Vagina (tissue), 2 donors: Measurements from ENCODE around the gene C9orf78. TPM values are rescaled to one million over a fixed set of nuclear protein-coding genes. Genes with fewer than 3 reads are reported as not detected.
"Not testable (repeated sequence)": the region's sequence is repeated elsewhere in the genome, so short reads cannot be mapped to it uniquely, and the experiment has no call there.

Experiments
- DNase-seq, 2 donors: peaks; one replicate each; pipeline ENCODE4 v3.0.0-alpha.2; 2017; ENCODE audit errors: extremely low spot score in 2 of 2
- H3K27ac ChIP-seq: fragments of 200-600 bp; sonication (generic); one replicate; pipeline ENCODE4 v1.5.1; 2019
- H3K27me3 ChIP-seq: fragments of 200-600 bp; sonication (generic); one replicate; pipeline ENCODE4 v1.5.1; 2019
- H3K36me3 ChIP-seq, 2 donors: fragments of 200-600 bp; sonication (generic); one replicate each; pipeline ENCODE4 v1.5.1; 2017 to 2019
- H3K4me1 ChIP-seq: fragments of 200-600 bp; sonication (generic); one replicate; pipeline ENCODE4 v1.5.1; 2019
- H3K4me3 ChIP-seq, 2 donors: fragments of 200-600 bp; sonication (generic); 1 replicate in 1 of 2; 2 replicates in 1 of 2; pipeline ENCODE4 v1.5.1; 2016 to 2019
- H3K9me3 ChIP-seq: fragments of 200-600 bp; sonication (generic); one replicate; pipeline ENCODE4 v1.5.1; 2019
- POLR2A ChIP-seq, 2 donors: fragments of 450-650 bp; IDR thresholded peaks; one replicate each; pipeline ENCODE4 v1.6.1; 2017; ENCODE audit warnings: antibody characterized with exemption in 2 of 2, mild to moderate bottlenecking in 2 of 2, moderate library complexity in 2 of 2
- POLR2AphosphoS5 ChIP-seq, 2 donors: sonication (generic); formaldehyde crosslinking; IDR thresholded peaks; one replicate each; pipeline ENCODE4 v1.9.0; 2017; ENCODE audit warnings: antibody characterized with exemption in 2 of 2, mild to moderate bottlenecking in 2 of 2, low read depth in 1 of 2; ENCODE audit not compliant: insufficient read depth in 1 of 2
- intact Hi-C: fragments of 100-400 bp; cut with DNase I; formaldehyde crosslinking; loops from one replicate; pipeline ENCODE4 v1.15.1; 2023
- total RNA-seq: library from RNA; depleted of rRNA; stranded (reverse); fragments of >200 nt; gene quantifications from one replicate; pipeline ENCODE4 v1.2.3, GENCODE V29; 2016
- TF ChIP-seq, protein P1 (sequence below), 3 experiments: fragments of 450-650 bp in 2 of 3; fragments of 200-600 bp in 1 of 3; sonication (generic) in 1 of 3; IDR thresholded peaks; one replicate each; pipeline ENCODE4 v1.5.1; 2017 to 2019; ENCODE audit warnings: antibody characterized with exemption in 3 of 3, mild to moderate bottlenecking in 2 of 3, moderate library complexity in 2 of 3

The C9orf78 gene
- total RNA-seq, 1 donor from 2014 or later = 36.6 TPM

DNA sequence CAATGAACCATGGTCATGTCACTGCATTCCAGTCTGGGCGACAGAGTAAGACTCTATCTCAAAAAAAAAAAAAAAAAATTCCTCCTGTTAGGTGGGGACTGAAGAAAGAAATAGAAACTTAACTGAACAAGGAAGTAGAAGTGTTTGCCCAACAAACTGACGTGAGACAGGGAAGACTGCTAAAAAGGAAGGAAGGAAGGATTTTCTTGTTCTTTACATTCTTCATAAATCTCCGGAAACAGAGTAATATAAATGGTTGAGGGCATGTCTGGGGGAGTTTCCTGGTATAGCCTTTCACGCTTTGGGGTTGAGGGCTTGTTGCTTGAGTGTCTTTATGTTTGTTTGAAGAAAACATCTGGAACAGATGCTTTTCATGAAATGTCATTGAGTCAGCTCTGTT lies 29.0 kb downstream of the C9orf78 start:
- Histone ChIP-seq H3K36me3 (peaks cover 0 to 31% of the 10 kb centered on the region in 2 donors), H3K4me1 (peaks cover 10% of the 10 kb centered on the region), H3K27me3 (no peaks in the 10 kb centered on the region), H3K4me3 (no peak overlapping the region), H3K27ac (no peak overlapping the region), H3K9me3 (no peaks in the 10 kb centered on the region)
- DNase-seq = no peak
- TF ChIP-seq POLR2A (IDR thresholded peaks at IDR 0.05) (no peak), POLR2AphosphoS5 (IDR thresholded peaks at IDR 0.05; ENCODE audit: insufficient read depth in 1 of 2, low read depth in 1 of 2) (no peak)
- TF ChIP-seq, protein P1, sequence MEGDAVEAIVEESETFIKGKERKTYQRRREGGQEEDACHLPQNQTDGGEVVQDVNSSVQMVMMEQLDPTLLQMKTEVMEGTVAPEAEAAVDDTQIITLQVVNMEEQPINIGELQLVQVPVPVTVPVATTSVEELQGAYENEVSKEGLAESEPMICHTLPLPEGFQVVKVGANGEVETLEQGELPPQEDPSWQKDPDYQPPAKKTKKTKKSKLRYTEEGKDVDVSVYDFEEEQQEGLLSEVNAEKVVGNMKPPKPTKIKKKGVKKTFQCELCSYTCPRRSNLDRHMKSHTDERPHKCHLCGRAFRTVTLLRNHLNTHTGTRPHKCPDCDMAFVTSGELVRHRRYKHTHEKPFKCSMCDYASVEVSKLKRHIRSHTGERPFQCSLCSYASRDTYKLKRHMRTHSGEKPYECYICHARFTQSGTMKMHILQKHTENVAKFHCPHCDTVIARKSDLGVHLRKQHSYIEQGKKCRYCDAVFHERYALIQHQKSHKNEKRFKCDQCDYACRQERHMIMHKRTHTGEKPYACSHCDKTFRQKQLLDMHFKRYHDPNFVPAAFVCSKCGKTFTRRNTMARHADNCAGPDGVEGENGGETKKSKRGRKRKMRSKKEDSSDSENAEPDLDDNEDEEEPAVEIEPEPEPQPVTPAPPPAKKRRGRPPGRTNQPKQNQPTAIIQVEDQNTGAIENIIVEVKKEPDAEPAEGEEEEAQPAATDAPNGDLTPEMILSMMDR (IDR thresholded peaks at IDR 0.05) = no peak
- intact Hi-C loops = no loop called here

GRCh38 chr9:129803676-129804060 lies 31.4 kb downstream of the C9orf78 start:
- peaks cover 0 to 15% of the 10 kb centered on the region in 2 donors for H3K36me3 ChIP-seq
- TF ChIP-seq, protein P1 (IDR thresholded peaks at IDR 0.05) = no peak
- TF ChIP-seq POLR2A (IDR thresholded peaks at IDR 0.05) = no peak
- TF ChIP-seq POLR2AphosphoS5 (IDR thresholded peaks at IDR 0.05; ENCODE audit: insufficient read depth in 1 of 2, low read depth in 1 of 2) = no peak
- intact Hi-C loops = no loop called here

GRCh38 chr9:129802833-129803675 lies 32.0 kb downstream of the C9orf78 start, which contains the start of gene TOR1B:
TOR1B (plus strand) TSS chr9:129803184; CDS start chr9:129803213, 29 bp downstream.
- peaks cover 10% of the 10 kb centered on the region for H3K4me1 ChIP-seq
- TF ChIP-seq POLR2A (IDR thresholded peaks at IDR 0.05) = peak in 1 of 2 donors; percentile 71
- TF ChIP-seq, protein P1 (IDR thresholded peaks at IDR 0.05) = no peak
- peak; percentile 81 to 91 for TF ChIP-seq POLR2AphosphoS5 (IDR thresholded peaks at IDR 0.05; ENCODE audit: insufficient read depth in 1 of 2, low read depth in 1 of 2)
- H3K36me3 ChIP-seq = peaks cover 0 to 15% of the 10 kb centered on the region in 2 donors
- peak within 1 kb of the TSS; percentile 75 for H3K27ac ChIP-seq
- H3K9me3 ChIP-seq = no peaks in the 10 kb centered on the region
- H3K4me3 ChIP-seq = peak within 1 kb of the TSS; percentile 67 to 100
- peak in 1 of 2 donors; percentile 92 for DNase-seq
- no peaks in the 10 kb centered on the region for H3K27me3 ChIP-seq
- intact Hi-C loops = no loop called here

More at GRCh38 chr9:129803676-129804060, 31.4 kb downstream of the C9orf78 start:
- Histone ChIP-seq H3K27ac (peak overlapping the region; percentile 75), H3K27me3 (no peaks in the 10 kb centered on the region), H3K4me3 (peak overlapping the region; percentile 67 to 100), H3K9me3 (no peaks in the 10 kb centered on the region), H3K4me1 (peaks cover 10% of the 10 kb centered on the region)
- DNase-seq = no peak

- Histone ChIP-seq H3K4me3 (no peak overlapping the region), H3K36me3 (peaks cover 0 to under 1% of the 10 kb centered on the region in 2 donors), H3K9me3 (no peaks in the 10 kb centered on the region), H3K27me3 (no peaks in the 10 kb centered on the region), H3K4me1 (peaks cover 10% of the 10 kb centered on the region), H3K27ac (no peak overlapping the region)
- intact Hi-C loops = no loop called here
- TF ChIP-seq, protein P1 (IDR thresholded peaks at IDR 0.05) = no peak
- no peak for TF ChIP-seq POLR2AphosphoS5 (IDR thresholded peaks at IDR 0.05; ENCODE audit: insufficient read depth in 1 of 2, low read depth in 1 of 2)
- TF ChIP-seq POLR2A (IDR thresholded peaks at IDR 0.05) = no peak
- no peak for DNase-seq
Measured at GRCh38 chr9:129801504-129801903, 33.6 kb downstream of the C9orf78 start.

DNA sequence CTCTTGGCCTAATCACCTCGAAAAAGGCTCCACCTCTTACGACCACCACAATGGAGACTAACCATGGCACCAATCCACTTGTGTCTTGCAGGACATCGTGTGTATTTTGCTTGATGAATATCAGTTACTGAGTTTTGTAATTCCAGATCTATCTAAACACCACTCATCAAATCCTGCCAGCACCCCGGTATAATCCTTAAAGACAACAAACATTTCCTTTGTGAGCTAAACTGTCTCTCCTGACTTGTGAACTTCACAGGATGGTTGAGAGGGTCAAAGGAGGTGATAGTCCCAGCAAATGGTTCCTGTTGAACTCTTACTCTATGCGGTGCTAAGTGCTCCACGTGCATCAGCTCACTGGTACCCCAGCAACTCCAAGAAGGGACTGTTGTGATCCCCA lies 36.1 kb downstream of the C9orf78 start:
- intact Hi-C loops = no loop called here
- H3K9me3 ChIP-seq = no peaks in the 10 kb centered on the region
- DNase-seq = no peak
- TF ChIP-seq POLR2AphosphoS5 (IDR thresholded peaks at IDR 0.05; ENCODE audit: insufficient read depth in 1 of 2, low read depth in 1 of 2) = no peak
- no peak for TF ChIP-seq POLR2A (IDR thresholded peaks at IDR 0.05)
- TF ChIP-seq, protein P1 (IDR thresholded peaks at IDR 0.05) = no peak
- H3K27me3 ChIP-seq = no peaks in the 10 kb centered on the region
- H3K4me1 ChIP-seq = peaks cover 5% of the 10 kb centered on the region
- H3K27ac ChIP-seq = no peak overlapping the region
- no peak overlapping the region for H3K4me3 ChIP-seq
- H3K36me3 ChIP-seq = no peaks in the 10 kb centered on the region

- H3K4me3 ChIP-seq, intact Hi-C loops, DNase-seq, H3K36me3 ChIP-seq, H3K9me3 ChIP-seq, H3K4me1 ChIP-seq, H3K27ac ChIP-seq, H3K27me3 ChIP-seq: not testable (repeated sequence)
Measured at GRCh38 chr9:129796029-129796428, 39.0 kb downstream of the C9orf78 start.
